AG04449 (cell line): ENCODE data around the gene SETBP1.
A peak's percentile ranks its signal among the peaks of the same experiment; 100 is the strongest.

Experiments
- CTCF ChIA-PET: fragments of 350-600 bp; formaldehyde crosslinking; extraction: SDS; loops from one replicate; lab custom pipeline; 2021; ENCODE audit warnings: antibody characterized with exemption; lab: Yijun Ruan, JAX
- POLR2A ChIA-PET: fragments of 400-600, 350-600 bp; formaldehyde crosslinking; extraction: SDS; loops from one replicate; lab custom pipeline; 2020; ENCODE audit warnings: antibody characterized with exemption, inconsistent platforms; lab: Yijun Ruan, JAX
- DNase-seq: peaks from one replicate; pipeline ENCODE4 v3.0.0-alpha.2; 2010; ENCODE audit warnings: low read depth, low spot score
- H3K4me3 ChIP-seq: 2 replicates; pipeline ENCODE4 v1.5.1; 2011; ENCODE audit warnings: low read depth, mild to moderate bottlenecking, control low read depth, low read length
- TF ChIP-seq, protein P1 (sequence below): IDR thresholded peaks from one replicate; pipeline ENCODE4 v1.5.1; 2011; ENCODE audit warnings: mild to moderate bottlenecking, moderate library complexity, low read length, control low read depth, inconsistent platforms; ENCODE audit not compliant: insufficient read depth; ENCODE audit errors: missing control alignments

Gene SETBP1

GRCh38 chr18:45006934-45007333 is 326.2 kb downstream of the SETBP1 start:
- H3K4me3 ChIP-seq: no peak overlapping the region
- ChIA-PET POLR2A (no interaction called here), CTCF (no interaction called here)
- TF ChIP-seq, protein P1, sequence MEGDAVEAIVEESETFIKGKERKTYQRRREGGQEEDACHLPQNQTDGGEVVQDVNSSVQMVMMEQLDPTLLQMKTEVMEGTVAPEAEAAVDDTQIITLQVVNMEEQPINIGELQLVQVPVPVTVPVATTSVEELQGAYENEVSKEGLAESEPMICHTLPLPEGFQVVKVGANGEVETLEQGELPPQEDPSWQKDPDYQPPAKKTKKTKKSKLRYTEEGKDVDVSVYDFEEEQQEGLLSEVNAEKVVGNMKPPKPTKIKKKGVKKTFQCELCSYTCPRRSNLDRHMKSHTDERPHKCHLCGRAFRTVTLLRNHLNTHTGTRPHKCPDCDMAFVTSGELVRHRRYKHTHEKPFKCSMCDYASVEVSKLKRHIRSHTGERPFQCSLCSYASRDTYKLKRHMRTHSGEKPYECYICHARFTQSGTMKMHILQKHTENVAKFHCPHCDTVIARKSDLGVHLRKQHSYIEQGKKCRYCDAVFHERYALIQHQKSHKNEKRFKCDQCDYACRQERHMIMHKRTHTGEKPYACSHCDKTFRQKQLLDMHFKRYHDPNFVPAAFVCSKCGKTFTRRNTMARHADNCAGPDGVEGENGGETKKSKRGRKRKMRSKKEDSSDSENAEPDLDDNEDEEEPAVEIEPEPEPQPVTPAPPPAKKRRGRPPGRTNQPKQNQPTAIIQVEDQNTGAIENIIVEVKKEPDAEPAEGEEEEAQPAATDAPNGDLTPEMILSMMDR: no peak
- DNase-seq: no peak

GRCh38 chr18:45007531-45007930 is 326.8 kb downstream of the SETBP1 start:
- POLR2A ChIA-PET: no interaction called here
- CTCF ChIA-PET: no interaction called here
- H3K4me3 ChIP-seq: no peak overlapping the region
- DNase-seq: no peak
- TF ChIP-seq, protein P1: no peak

DNA sequence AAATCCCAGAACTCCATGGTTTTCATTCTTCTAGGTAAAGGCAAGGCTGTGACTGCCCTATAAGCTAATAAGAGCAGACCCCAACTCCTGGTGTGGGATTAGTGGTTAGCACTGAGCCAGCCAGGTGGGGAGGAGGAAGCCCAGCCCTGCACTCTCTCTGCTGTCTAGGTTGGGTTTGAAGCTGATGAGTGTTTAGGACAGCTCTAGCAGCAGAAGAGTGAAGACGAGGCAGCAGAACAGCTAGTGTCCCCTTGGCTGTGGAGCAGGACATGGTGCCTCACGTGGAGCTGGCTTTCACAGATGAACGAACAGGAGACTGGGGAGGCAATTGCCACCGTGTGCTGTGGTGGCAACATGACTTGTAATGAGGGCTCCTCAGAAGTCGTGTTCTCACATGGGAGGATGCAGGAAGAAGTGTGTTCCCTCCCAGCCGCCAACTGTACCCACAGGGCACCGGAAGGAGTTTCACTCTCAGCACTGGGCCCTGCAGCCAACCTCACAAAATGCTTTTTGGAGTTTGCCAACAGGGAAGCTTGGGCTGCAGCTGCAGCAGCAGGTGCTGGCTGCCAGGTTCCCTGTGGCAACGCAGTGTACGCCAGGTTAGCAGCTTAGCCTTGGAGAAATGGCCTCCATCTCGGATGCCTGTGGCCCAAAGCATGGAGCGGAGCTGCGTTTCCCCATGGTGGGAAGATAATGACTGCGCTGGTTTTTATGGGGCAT is 328.2 kb downstream of the SETBP1 start:
- ChIA-PET CTCF (no interaction called here), POLR2A (no interaction called here)
- TF ChIP-seq, protein P1: no peak
- H3K4me3 ChIP-seq: no peak overlapping the region
- no peak for DNase-seq

DNA sequence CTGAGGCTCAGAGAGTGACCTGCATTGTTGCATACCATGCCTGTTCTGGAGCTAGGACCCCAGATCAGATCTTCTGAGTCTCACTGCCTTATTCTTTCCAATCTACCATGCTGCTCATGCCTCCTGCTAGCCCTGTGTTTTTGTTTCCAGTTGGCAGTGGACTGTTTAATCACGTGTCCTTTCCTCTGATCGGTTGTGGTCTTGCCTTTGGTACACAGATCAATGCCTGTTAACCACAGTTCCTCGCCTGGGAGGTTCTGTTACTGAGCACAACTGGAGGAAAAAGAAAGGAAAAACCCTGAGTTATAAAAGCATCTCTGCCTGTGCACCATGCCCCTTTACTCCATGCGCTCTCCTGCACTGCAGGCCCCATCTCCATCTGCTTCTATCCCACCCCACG is 329.1 kb downstream of the SETBP1 start:
- ChIA-PET POLR2A (no interaction called here), CTCF (no interaction called here)
- DNase-seq: no peak
- TF ChIP-seq, protein P1: no peak
- no peak overlapping the region for H3K4me3 ChIP-seq

GRCh38 chr18:45012286-45012685 is 331.6 kb downstream of the SETBP1 start:
- DNase-seq: no peak
- TF ChIP-seq, protein P1: no peak
- CTCF ChIA-PET: no interaction called here
- POLR2A ChIA-PET: no interaction called here
- H3K4me3 ChIP-seq: no peak overlapping the region

- DNase-seq: peak; percentile 53
- POLR2A ChIA-PET: no interaction called here
- TF ChIP-seq, protein P1: peak; percentile 43
- no peak overlapping the region for H3K4me3 ChIP-seq
- CTCF ChIA-PET: interaction anchor here (0.7 to 1.4 kb wide), 2 partner anchors 52 to 199 kb away, joined by 3 to 4 read pairs; no protein-coding TSS in a partner anchor
Measured at GRCh38 chr18:45014047-45014501, 333.4 kb downstream of the SETBP1 start.
